Measurements from ENCODE around the gene RIC8B. TPM values are rescaled to one million over a fixed set of nuclear protein-coding genes. Genes with fewer than 3 reads are reported as not detected.

RIC8B gene
- total RNA-seq, 1 experiment from 2014 or later = 14.9 TPM

DNA sequence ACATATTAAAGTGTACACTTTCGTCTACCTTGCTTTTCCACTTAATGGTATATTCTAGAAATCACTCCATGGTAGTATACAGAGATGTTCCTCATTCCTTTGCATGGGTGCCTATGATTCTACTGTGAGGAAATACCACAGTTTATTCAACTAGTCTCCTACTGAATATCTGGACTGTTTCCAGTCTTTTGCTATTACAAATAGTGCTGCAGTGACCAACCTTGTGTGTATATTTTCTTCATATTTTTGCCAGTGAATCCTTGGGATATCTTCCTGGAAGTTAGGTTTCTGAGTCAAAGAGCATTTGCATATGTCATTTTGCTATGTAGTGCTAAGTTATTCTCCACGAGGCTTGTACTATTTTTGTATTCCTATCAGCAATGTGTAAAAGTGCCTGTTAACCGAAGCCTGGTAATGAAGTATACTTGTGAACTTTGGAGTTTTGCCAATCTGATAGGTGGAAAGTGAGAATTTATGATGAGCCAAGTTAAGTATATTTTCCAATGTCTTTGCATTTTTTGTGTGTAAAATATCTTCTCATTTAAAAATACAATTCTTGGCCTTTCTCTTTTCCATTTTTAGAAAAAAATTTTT, 149.9 kb downstream of the RIC8B start:
- no peaks in the 10 kb centered on the region for H3K4me1 ChIP-seq (replicated peaks; ENCODE audit: insufficient read depth)
- POLR2A ChIA-PET (ENCODE audit: unreplicated experiment) = no interaction called here
- no peaks in the 10 kb centered on the region; the same call in 1 of the 2 replicates for H3K27me3 ChIP-seq (ENCODE audit: insufficient read depth, low read depth)
- no peak overlapping the region for H3K27ac ChIP-seq
- TF ChIP-seq EZH2 (IDR thresholded peaks at IDR 0.05; ENCODE audit: low read depth) = no peak
- TF ChIP-seq, protein P1, sequence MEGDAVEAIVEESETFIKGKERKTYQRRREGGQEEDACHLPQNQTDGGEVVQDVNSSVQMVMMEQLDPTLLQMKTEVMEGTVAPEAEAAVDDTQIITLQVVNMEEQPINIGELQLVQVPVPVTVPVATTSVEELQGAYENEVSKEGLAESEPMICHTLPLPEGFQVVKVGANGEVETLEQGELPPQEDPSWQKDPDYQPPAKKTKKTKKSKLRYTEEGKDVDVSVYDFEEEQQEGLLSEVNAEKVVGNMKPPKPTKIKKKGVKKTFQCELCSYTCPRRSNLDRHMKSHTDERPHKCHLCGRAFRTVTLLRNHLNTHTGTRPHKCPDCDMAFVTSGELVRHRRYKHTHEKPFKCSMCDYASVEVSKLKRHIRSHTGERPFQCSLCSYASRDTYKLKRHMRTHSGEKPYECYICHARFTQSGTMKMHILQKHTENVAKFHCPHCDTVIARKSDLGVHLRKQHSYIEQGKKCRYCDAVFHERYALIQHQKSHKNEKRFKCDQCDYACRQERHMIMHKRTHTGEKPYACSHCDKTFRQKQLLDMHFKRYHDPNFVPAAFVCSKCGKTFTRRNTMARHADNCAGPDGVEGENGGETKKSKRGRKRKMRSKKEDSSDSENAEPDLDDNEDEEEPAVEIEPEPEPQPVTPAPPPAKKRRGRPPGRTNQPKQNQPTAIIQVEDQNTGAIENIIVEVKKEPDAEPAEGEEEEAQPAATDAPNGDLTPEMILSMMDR (conservative IDR thresholded peaks at IDR 0.05) = no peak
- intact Hi-C loops (cut with micrococcal nuclease; ENCODE audit: unreplicated experiment) = no loop called here
- BruUV-seq (replicated peaks) = no TSS peak
- no peak overlapping the region for H3K4me3 ChIP-seq
- H3K9me2 ChIP-seq (ENCODE audit: insufficient read depth) = no peaks in the 10 kb centered on the region
- no peaks in the 10 kb centered on the region for H3K79me2 ChIP-seq (ENCODE audit: low read depth)
- H4K20me1 ChIP-seq (ENCODE audit: insufficient read depth) = no peaks in the 10 kb centered on the region
- DNase-seq = no peak
- CTCF ChIA-PET = no interaction called here
- H3F3A ChIP-seq (ENCODE audit: insufficient read depth, low read depth) = no peaks in the 10 kb centered on the region
- H3K9me3 ChIP-seq (ENCODE audit: insufficient read depth, low read depth) = no peaks in the 10 kb centered on the region
- H3K4me2 ChIP-seq = no peak overlapping the region
- H2AFZ ChIP-seq = no peak overlapping the region
- no peaks in the 10 kb centered on the region for H3K36me3 ChIP-seq (ENCODE audit: low read depth)

GRCh38 chr12:106926657-106927056, 152.2 kb downstream of the RIC8B start:
- no peaks in the 10 kb centered on the region; the same call in 1 of the 2 replicates for H3K27me3 ChIP-seq (ENCODE audit: insufficient read depth, low read depth)
- no TSS peak for BruUV-seq (replicated peaks)
- ChIA-PET CTCF (no interaction called here), POLR2A (ENCODE audit: unreplicated experiment) (no interaction called here)
- no peaks in the 10 kb centered on the region for H3K79me2 ChIP-seq (ENCODE audit: low read depth)
- no peaks in the 10 kb centered on the region for H3K36me3 ChIP-seq (ENCODE audit: low read depth)
- no peaks in the 10 kb centered on the region for H3F3A ChIP-seq (ENCODE audit: insufficient read depth, low read depth)
- no peaks in the 10 kb centered on the region for H3K4me1 ChIP-seq (replicated peaks; ENCODE audit: insufficient read depth)
- H3K9me3 ChIP-seq (ENCODE audit: insufficient read depth, low read depth) = no peaks in the 10 kb centered on the region
- no peak overlapping the region for H3K4me3 ChIP-seq
- no peaks in the 10 kb centered on the region for H3K9me2 ChIP-seq (ENCODE audit: insufficient read depth)
- no peak overlapping the region for H3K27ac ChIP-seq
- H4K20me1 ChIP-seq (ENCODE audit: insufficient read depth) = no peaks in the 10 kb centered on the region
- no peak for TF ChIP-seq EZH2 (IDR thresholded peaks at IDR 0.05; ENCODE audit: low read depth)
- TF ChIP-seq, protein P1 (conservative IDR thresholded peaks at IDR 0.05) = no peak
- DNase-seq = no peak
- no peak overlapping the region for H3K4me2 ChIP-seq
- no peak overlapping the region for H2AFZ ChIP-seq
- intact Hi-C loops (cut with micrococcal nuclease; ENCODE audit: unreplicated experiment) = no loop called here

DNA sequence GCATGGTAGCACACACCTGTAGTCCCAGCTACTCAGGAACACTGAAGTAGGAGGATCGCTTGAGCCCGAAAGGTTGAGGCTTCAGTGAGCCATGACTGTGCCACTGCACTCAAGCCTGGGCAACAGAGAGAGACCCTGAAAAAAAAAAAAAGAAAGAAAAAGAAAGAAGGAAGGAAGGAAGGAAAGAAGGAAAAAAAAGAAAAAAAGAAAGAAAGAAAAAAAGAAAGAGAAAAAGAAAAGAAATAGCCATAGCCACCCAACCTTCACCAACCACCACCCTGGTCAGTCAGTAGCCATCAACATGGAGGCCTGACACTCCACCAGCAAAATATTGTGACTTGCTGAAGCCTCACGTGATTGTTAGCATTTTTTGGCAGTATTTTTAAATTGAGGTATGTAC, 159.8 kb downstream of the RIC8B start:
- TF ChIP-seq, protein P1 (conservative IDR thresholded peaks at IDR 0.05) = no peak
- TF ChIP-seq EZH2 (IDR thresholded peaks at IDR 0.05; ENCODE audit: low read depth) = no peak
- intact Hi-C loops (cut with micrococcal nuclease; ENCODE audit: unreplicated experiment) = no loop called here
- no peaks in the 10 kb centered on the region; the same call in 1 of the 2 replicates for H3K9me3 ChIP-seq (ENCODE audit: insufficient read depth, low read depth)
- ChIA-PET CTCF (no interaction called here), POLR2A (ENCODE audit: unreplicated experiment) (no interaction called here)
- no peaks in the 10 kb centered on the region for H3K9me2 ChIP-seq (ENCODE audit: insufficient read depth)
- no peaks in the 10 kb centered on the region; the same call in 1 of the 2 replicates for H3K27me3 ChIP-seq (ENCODE audit: insufficient read depth, low read depth)
- no peak overlapping the region for H3K4me3 ChIP-seq
- DNase-seq = no peak
- H3F3A ChIP-seq (ENCODE audit: insufficient read depth, low read depth) = no peaks in the 10 kb centered on the region
- no peaks in the 10 kb centered on the region for H3K36me3 ChIP-seq (ENCODE audit: low read depth)
- H3K27ac ChIP-seq = no peak overlapping the region
- H4K20me1 ChIP-seq (ENCODE audit: insufficient read depth) = no peaks in the 10 kb centered on the region
- BruUV-seq (replicated peaks) = no TSS peak
- H3K4me1 ChIP-seq (replicated peaks; ENCODE audit: insufficient read depth) = no peaks in the 10 kb centered on the region
- no peak overlapping the region for H3K4me2 ChIP-seq
- no peak overlapping the region for H2AFZ ChIP-seq
- no peaks in the 10 kb centered on the region for H3K79me2 ChIP-seq (ENCODE audit: low read depth)

Other genes starting within 250 kb of the RIC8B start
- gene RFX4, start 191.7 kb upstream of the RIC8B start, total RNA-seq (2021) = not detected in 2 replicates
- gene TMEM263, start 181.2 kb downstream of the RIC8B start, total RNA-seq (2021) = 32.9 and 33.2 TPM in 2 replicates
- gene MTERF2, start 212.5 kb downstream of the RIC8B start, total RNA-seq (2021) = 8.2 and 9.0 TPM in 2 replicates